ENCODE results near the gene PDIA2.

PDIA2 gene

GRCh38 chr16:307691-308312 is 24.8 kb downstream of the PDIA2 start:
- TF ChIP-seq CREB1 (IDR thresholded peaks at IDR 0.05; ENCODE audit: low read depth): no peak
- TF ChIP-seq TCF12 (IDR thresholded peaks at IDR 0.05; ENCODE audit: low read depth): no peak
- TF ChIP-seq RAD21 (IDR thresholded peaks at IDR 0.05; ENCODE audit: low read depth): no peak
- TF ChIP-seq TAF1 (IDR thresholded peaks at IDR 0.05; ENCODE audit: low read depth): no peak
- no peak for TF ChIP-seq YY1 (IDR thresholded peaks at IDR 0.05; ENCODE audit: low read depth)
- no peak for TF ChIP-seq CEBPB (IDR thresholded peaks at IDR 0.05)
- no peak for TF ChIP-seq FOXM1 (IDR thresholded peaks at IDR 0.05; ENCODE audit: borderline replicate concordance, low read depth)
- no peak for TF ChIP-seq MAX (IDR thresholded peaks at IDR 0.05)
- TF ChIP-seq ZBTB7A (IDR thresholded peaks at IDR 0.05; ENCODE audit: low read depth): no peak
- no peak for TF ChIP-seq EP300 (IDR thresholded peaks at IDR 0.05; ENCODE audit: borderline replicate concordance)
- TF ChIP-seq TEAD4 (IDR thresholded peaks at IDR 0.05): no peak

- TF ChIP-seq USF1 (IDR thresholded peaks at IDR 0.05) (no peak), NFIC (IDR thresholded peaks at IDR 0.05) (no peak), FOXM1 (IDR thresholded peaks at IDR 0.05; ENCODE audit: borderline replicate concordance, low read depth) (no peak), EP300 (IDR thresholded peaks at IDR 0.05; ENCODE audit: borderline replicate concordance) (no peak), YY1 (IDR thresholded peaks at IDR 0.05; ENCODE audit: low read depth) (no peak), REST (IDR thresholded peaks at IDR 0.05; ENCODE audit: low read depth) (no peak), CREB1 (IDR thresholded peaks at IDR 0.05; ENCODE audit: low read depth) (no peak), TAF1 (IDR thresholded peaks at IDR 0.05; ENCODE audit: low read depth) (no peak), RAD21 (IDR thresholded peaks at IDR 0.05; ENCODE audit: low read depth) (no peak), CEBPB (IDR thresholded peaks at IDR 0.05) (no peak), MAX (IDR thresholded peaks at IDR 0.05) (no peak), EGR1 (IDR thresholded peaks at IDR 0.05) (no peak), TCF12 (IDR thresholded peaks at IDR 0.05; ENCODE audit: low read depth) (no peak), TEAD4 (IDR thresholded peaks at IDR 0.05) (no peak)
These were observed 26.5 kb downstream of the PDIA2 start for GRCh38 chr16:309476-309875.

- TF ChIP-seq MAX (IDR thresholded peaks at IDR 0.05): no peak
- TF ChIP-seq CREB1 (IDR thresholded peaks at IDR 0.05; ENCODE audit: low read depth): no peak
- TF ChIP-seq REST (IDR thresholded peaks at IDR 0.05; ENCODE audit: low read depth): no peak
- TF ChIP-seq ZBTB7A (IDR thresholded peaks at IDR 0.05; ENCODE audit: low read depth): no peak
- no peak for TF ChIP-seq NFIC (IDR thresholded peaks at IDR 0.05)
- no peak for TF ChIP-seq TEAD4 (IDR thresholded peaks at IDR 0.05)
- no peak for TF ChIP-seq TCF12 (IDR thresholded peaks at IDR 0.05; ENCODE audit: low read depth)
- no peak for TF ChIP-seq YY1 (IDR thresholded peaks at IDR 0.05; ENCODE audit: low read depth)
These were observed 28.8 kb downstream of the PDIA2 start for GRCh38 chr16:311725-312124.

GRCh38 chr16:314351-314750 is 31.4 kb downstream of the PDIA2 start:
- TF ChIP-seq RAD21 (IDR thresholded peaks at IDR 0.05; ENCODE audit: low read depth) (no peak), FOXM1 (IDR thresholded peaks at IDR 0.05; ENCODE audit: borderline replicate concordance, low read depth) (no peak), MAX (IDR thresholded peaks at IDR 0.05) (no peak), EP300 (IDR thresholded peaks at IDR 0.05; ENCODE audit: borderline replicate concordance) (no peak), CREB1 (IDR thresholded peaks at IDR 0.05; ENCODE audit: low read depth) (no peak), TAF1 (IDR thresholded peaks at IDR 0.05; ENCODE audit: low read depth) (no peak), REST (IDR thresholded peaks at IDR 0.05; ENCODE audit: low read depth) (no peak), TCF12 (IDR thresholded peaks at IDR 0.05; ENCODE audit: low read depth) (no peak), YY1 (IDR thresholded peaks at IDR 0.05; ENCODE audit: low read depth) (no peak), CEBPB (IDR thresholded peaks at IDR 0.05) (no peak), TEAD4 (IDR thresholded peaks at IDR 0.05) (no peak), NFIC (IDR thresholded peaks at IDR 0.05) (no peak), USF1 (IDR thresholded peaks at IDR 0.05) (no peak), EGR1 (IDR thresholded peaks at IDR 0.05) (no peak)
